HL-60/S4 treated with retinoic acid at 250 ng/mL for 4 days and 3 days (cell line): ENCODE data around the gene PDGFRB.

ENCODE experiments used
- in situ Hi-C: fragments of 300-500 bp; cut with MboI; formaldehyde crosslinking; loops from 2 replicates; pipeline ENCODE4 v1.7.0; 2022; ENCODE audit warnings: low sequenced_read_pairs

PDGFRB gene

DNA sequence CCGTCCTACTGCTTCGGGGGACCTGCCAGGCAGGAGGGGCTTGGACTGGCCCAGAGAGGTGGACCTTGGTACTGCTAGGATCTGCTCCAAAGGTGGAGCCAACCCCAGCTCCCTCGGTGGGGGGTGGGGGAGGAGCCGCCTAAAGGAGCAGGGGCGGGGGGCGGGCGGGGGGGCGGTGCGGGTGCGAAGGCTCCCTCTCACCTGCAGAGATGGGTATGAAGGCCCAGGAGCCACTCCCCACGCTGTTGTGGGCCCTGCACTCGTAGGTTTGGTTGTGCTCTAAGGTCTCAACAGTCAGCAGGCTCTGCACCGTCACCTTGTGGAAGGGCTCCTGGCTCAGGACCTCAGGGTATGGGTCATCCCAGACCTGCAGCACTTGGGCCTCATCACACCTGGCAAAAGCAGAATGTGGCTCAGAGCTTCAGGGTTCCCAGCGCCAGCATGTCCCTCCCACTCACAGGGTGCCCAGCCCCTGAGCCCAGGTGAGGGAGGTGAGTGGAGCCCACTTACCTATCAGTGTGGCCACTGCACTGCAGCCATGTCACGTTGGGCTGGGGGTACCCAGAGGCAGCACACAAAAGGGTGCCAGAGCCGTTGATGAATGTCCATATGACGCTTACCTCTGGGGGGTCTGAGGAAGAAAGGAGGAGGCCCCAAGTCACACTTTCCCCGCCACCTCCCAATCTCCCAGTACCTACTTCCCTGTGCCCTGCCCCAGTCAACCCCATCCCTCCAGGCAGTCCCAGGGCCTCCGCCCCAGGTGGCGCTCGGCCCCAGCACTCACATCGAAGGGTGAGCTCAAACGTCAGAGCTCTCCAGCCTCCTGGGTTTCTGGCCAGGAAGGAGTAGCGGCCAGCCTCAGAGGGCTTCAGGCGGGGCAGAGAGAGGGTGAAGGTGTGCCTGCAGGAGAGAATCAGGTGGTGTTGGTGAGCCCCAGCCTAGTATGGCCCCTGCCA, 85.7 kb downstream of the PDGFRB start:
- in situ Hi-C loops: no loop called here

- in situ Hi-C loops: no loop called here
These were observed 86.5 kb downstream of the PDGFRB start for GRCh38 chr5:150068961-150069645.

DNA sequence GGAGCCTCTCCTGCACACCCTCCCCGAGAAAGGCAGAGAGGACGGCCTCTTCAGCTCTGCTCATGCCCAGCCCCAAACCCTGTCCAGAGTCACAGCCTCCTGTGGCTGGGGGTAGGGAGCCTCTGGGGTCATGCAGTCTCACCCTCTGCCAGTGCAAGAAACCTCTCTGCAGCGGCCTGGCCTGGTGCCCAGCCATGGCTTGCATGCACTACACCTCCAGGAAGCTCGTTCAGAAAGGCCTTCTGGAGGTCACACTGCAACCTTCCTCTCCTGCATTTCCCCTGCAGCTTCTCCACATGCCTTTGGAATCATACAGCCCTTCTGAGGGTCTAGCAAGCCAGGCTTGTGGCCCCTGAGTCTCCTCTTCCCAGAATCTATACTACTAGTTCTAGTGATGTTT, 87.2 kb downstream of the PDGFRB start:
- in situ Hi-C loops: no loop called here

- in situ Hi-C loops: no loop called here
These were observed 87.6 kb downstream of the PDGFRB start for GRCh38 chr5:150068071-150068470.

- in situ Hi-C loops: no loop called here
These were observed 88.2 kb downstream of the PDGFRB start for GRCh38 chr5:150067405-150067960.

- in situ Hi-C loops: no loop called here
These were observed 88.7 kb downstream of the PDGFRB start for GRCh38 chr5:150066901-150067396.

DNA sequence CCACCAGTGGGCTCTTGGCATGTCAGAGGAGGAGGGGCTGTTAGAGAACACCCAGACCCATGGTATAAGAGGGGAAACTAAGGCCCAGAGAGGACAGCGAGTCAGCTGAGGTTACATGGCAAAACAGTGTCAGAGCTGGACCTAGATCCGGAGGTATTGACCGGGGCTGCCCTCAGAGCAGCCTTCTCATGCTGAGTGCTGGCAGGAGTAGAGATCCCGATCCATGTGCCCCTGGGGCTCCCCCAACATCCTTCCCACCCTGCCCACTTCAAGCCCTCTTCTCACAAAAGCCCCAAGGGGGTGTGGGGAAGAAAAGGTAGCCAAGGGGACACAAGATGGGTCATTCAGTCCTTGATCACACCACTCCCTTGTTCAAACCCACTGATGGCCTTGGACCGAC, 89.2 kb downstream of the PDGFRB start:
- in situ Hi-C loops: no loop called here

- in situ Hi-C loops: no loop called here
These were observed 89.8 kb downstream of the PDGFRB start for GRCh38 chr5:150065886-150066285.

DNA sequence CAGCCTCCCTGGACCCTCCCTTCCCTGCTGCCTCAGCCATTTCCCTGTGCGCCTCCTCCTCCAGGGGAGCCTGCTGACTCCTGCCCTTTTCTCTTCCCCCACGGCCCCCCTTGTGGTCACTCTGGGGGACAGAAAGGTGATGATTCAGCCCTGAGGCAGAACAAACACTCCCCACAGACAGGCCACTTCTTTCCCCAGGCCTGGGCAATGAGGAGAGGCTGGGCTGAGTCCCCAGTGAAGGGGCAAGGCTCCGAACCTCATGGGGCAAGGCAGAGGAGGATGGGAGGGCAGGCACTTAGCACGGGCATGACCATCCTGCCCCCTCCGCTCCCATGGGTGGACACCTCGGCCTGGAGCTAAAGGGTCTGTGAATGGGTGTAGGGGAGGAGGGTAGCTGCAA, 90.3 kb downstream of the PDGFRB start:
- in situ Hi-C loops: no loop called here

DNA sequence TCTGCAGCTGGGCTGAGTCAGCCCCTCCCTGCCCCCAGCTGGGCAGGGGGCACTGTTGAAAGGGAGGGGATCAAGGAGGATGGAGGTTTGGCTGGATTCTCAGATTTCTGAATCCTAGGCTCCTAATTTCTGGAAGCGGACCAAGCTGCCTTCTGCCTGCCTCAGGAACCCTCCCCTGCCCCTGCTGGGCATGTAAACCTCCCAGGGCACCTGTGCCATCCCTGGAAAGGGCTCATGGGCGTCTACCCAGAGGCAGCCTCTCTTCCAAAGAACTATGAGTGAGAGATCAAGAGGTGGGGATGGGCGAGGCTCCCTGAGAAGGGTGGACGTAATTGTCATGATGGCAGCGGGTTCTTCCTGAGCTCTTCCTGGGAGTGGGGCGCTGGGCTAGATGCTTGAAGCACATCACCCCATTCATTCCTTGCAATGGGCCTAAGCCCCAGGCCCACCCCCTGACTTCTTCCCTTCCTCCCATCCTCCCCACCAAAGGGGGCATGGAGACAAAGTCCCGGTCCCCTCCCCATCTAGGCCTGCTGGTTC, 90.9 kb downstream of the PDGFRB start:
- in situ Hi-C loops: no loop called here
